ENCODE measurements around the gene TRIP10.

The TRIP10 gene

GRCh38 chr19:6711605-6712004, 27.9 kb upstream of the TRIP10 start:
- no peak for DNase-seq (ENCODE audit: low read depth in 3 of 3)

GRCh38 chr19:6712231-6712630, 27.2 kb upstream of the TRIP10 start:
- DNase-seq (ENCODE audit: low read depth in 3 of 3): no peak

- no peak for DNase-seq (ENCODE audit: low read depth in 3 of 3)
Observed at GRCh38 chr19:6712692-6713670, 26.5 kb upstream of the TRIP10 start.

- DNase-seq (ENCODE audit: low read depth in 3 of 3): no peak
Observed at GRCh38 chr19:6713773-6714692, 25.4 kb upstream of the TRIP10 start.

- no peak for DNase-seq (ENCODE audit: low read depth in 3 of 3)
Observed at GRCh38 chr19:6714749-6715555, 24.5 kb upstream of the TRIP10 start.

- no peak for DNase-seq (ENCODE audit: low read depth in 3 of 3)
Observed at GRCh38 chr19:6716610-6716970, 22.9 kb upstream of the TRIP10 start.

- DNase-seq (ENCODE audit: low read depth in 3 of 3): no peak
Observed at GRCh38 chr19:6717036-6717435, 22.4 kb upstream of the TRIP10 start.

- DNase-seq (ENCODE audit: low read depth in 3 of 3): no peak
Observed at GRCh38 chr19:6717441-6717971, 22.0 kb upstream of the TRIP10 start.

- DNase-seq (ENCODE audit: low read depth in 3 of 3): no peak
Observed at GRCh38 chr19:6718111-6718740, 21.3 kb upstream of the TRIP10 start.

GRCh38 chr19:6718741-6719539, 20.5 kb upstream of the TRIP10 start:
- no peak for DNase-seq (ENCODE audit: low read depth in 3 of 3)

- no peak for DNase-seq (ENCODE audit: low read depth in 3 of 3)
Observed at GRCh38 chr19:6719540-6719861, 20.0 kb upstream of the TRIP10 start.

- DNase-seq (ENCODE audit: low read depth in 3 of 3): no peak
Observed at GRCh38 chr19:6719992-6720368, 19.5 kb upstream of the TRIP10 start.

GRCh38 chr19:6720369-6721137, 18.9 kb upstream of the TRIP10 start, which contains the start of gene C3:
C3 (minus strand) TSS chr19:6720650; CDS start chr19:6720589, 61 bp downstream.
- DNase-seq (ENCODE audit: low read depth in 3 of 3): no peak

- DNase-seq (ENCODE audit: low read depth in 3 of 3): no peak
Observed at GRCh38 chr19:6721138-6721474, 18.4 kb upstream of the TRIP10 start.

GRCh38 chr19:6721773-6722172, 17.7 kb upstream of the TRIP10 start:
- DNase-seq (ENCODE audit: low read depth in 3 of 3): no peak

GRCh38 chr19:6723108-6723618, 16.3 kb upstream of the TRIP10 start:
- DNase-seq (ENCODE audit: low read depth in 3 of 3): no peak

GRCh38 chr19:6723738-6724137, 15.7 kb upstream of the TRIP10 start:
- no peak for DNase-seq (ENCODE audit: low read depth in 3 of 3)

GRCh38 chr19:6724631-6725492, 14.6 kb upstream of the TRIP10 start:
- no peak for DNase-seq (ENCODE audit: low read depth in 3 of 3)

Data from stimulated activated CD4-positive, alpha-beta T cell treated with anti-CD3 and anti-CD28 coated beads, TNF-alpha, amount 100 ng/mL, for 24 hours (primary cell).